NCI-H1048 (cell line): Measurements from ENCODE around the gene GJB4.

Source experiments
- DNase-seq: peaks from one replicate; lab custom pipeline; 2025; lab: John Stamatoyannopoulos, UW

Gene GJB4

DNA sequence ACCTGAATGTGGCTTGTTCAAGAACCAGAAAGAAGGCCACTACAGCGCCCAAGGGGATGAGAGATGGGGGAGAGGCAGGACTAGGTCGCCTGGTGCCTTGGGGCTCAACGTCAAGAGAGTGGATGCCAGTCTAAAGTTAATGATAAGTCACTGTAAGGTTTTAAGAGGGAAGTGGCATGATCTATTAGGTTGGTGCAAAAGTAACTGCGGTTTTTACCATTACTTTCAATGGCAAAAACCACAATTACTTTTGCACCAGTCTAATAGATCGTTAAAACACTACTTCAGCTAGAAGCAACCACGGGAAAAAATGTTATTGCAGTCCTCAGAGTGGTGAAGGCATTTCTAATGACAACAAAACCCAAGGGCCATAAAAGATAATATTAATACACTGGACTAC is 18.8 kb downstream of the GJB4 start:
- no peak for DNase-seq

DNA sequence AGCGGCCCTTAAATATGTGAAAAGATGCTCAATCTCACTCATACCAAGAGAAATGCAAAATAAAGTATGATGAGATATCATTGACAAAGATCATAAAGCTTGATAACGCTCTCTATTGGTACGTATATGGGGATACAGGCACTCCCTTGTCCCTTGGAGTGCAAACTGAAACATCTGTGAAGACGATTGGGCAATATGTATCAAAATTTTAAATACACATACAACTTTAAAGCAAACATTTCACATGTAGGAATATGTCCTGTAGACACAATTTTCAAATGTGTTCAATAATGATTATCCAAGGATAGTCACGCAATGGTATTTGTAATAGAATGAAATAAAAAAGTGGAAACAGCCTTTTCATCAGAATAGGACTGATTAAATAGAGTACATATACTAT is 19.5 kb downstream of the GJB4 start:
- no peak for DNase-seq

DNA sequence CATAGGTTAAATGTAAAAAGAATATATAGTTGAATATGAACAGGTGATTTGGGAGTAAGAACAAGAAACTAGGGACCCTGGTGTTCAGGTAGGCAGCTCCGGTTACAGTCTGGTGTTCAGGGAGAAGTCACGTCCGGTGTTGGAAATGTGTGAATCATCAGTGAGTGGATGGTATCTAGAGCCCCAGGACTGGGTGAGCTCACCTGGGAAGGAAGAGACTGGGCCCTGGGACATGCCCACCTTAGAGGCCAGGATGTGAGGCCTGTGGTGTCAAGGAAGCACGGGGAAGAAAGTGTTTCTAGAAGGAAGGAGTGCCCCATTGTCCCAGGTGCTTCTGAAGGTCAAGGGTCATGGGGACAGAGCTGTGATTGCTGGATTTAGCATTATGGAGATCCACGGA is 20.0 kb downstream of the GJB4 start:
- no peak for DNase-seq

DNA sequence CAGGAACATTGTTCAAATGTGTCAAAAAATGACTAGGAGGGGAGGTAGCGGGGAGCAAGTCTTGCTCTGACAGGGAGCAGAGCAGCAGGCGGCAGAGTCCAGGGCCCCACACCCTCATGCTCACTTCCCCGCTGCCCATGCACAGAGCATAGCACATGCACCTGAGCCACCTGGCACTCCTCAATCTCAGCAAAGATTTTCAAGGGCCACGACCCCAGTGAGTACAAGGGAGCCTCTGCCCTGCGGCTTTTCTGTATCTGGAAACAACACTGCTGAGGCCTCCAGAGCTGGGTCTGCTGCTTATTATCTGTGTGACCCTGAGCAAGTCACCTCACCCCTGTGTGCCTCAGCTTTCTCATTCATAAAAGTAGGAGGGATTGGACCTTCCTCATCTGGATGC is 20.4 kb downstream of the GJB4 start:
- DNase-seq, result no peak

DNA sequence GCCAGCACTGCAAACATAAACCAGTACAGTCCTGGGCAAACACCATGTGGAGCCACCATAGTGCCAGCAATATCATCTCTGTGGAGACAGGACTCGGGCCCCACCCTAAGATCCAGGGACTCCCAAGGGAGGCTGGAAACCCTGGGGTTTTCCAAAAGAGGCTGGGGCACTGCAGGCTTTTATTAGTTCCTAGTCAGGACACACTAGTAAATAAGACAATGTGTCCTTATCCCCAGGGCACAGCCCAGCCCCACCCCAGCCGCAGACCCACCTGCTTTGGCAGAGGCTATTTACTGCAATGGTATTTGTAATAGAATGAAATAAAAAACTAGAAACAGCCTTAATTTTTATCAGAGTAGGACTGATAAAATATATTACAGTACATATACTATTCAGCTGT is 21.0 kb downstream of the GJB4 start:
- DNase-seq, result no peak

DNA sequence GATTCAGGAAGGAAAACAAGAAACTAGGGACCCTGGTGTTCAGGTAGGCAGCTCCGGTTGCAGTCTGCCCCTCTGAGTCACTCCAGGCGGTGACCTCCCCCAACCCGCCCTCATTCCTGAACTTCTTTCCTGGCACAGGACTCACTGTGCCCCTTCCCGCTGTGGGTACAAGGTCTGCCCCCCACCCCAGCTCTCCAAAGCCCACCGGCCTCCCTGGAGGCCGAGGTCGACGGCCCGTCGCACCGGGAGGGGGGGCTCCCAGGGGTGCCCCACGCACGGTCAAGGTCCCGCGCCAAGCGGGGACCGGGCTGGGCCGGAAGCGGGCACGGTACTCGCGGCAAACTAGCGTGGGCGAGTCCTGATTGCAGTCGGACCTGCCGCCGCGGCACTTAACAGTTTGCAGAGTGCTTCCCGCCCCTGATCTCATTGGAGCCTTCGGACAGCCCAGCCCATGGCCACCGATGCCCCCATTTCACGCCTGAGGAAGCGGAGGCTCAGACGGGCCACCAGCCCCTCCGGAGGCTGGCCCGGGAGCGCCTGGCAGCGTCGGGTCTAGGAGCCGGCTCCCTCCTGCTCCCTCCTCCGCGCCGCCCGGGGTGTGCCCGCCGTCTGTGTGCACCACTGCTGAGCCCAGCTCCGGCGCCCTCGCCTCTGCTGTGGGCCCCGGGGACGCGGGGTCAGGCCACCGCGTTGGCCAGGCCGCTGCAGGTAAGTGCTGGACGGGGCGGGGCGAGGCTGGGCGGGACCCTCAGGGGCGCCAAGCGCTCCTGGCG is 21.7 kb downstream of the GJB4 start, which contains the start of gene GJB3:
Gene GJB3 (plus strand): TSS at position 144 of the 773 bp plus-strand sequence. CDS start 3,549 bp downstream, outside the sequence.
- no peak for DNase-seq

DNA sequence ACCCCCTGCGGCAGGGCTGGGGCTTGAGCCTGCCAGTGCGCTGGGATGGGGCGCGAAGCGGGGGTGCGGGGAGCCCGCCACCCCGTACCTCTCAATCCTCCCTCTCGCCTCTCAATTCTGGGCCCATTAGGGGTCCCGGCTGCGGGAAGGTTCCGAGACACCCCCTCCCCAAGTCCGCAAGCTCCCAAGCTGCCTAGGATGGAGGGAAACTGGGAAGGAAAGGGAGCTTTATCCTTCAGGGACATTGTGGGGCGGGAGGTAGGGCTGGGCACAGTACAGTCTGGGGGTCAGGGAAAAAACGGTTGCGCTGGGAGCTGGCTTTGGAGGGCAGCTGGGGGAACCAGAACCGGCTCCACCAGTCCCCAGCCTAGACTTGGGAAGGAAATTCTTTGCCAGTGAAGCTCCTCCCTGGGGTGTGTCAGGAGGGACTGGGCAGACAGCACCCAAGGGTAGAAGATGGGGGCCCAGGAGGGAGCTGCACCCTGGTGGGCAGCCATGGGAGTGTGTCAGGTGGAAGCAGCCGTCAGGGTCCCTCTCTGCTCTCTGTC is 22.4 kb downstream of the GJB4 start:
- DNase-seq, result no peak

DNA sequence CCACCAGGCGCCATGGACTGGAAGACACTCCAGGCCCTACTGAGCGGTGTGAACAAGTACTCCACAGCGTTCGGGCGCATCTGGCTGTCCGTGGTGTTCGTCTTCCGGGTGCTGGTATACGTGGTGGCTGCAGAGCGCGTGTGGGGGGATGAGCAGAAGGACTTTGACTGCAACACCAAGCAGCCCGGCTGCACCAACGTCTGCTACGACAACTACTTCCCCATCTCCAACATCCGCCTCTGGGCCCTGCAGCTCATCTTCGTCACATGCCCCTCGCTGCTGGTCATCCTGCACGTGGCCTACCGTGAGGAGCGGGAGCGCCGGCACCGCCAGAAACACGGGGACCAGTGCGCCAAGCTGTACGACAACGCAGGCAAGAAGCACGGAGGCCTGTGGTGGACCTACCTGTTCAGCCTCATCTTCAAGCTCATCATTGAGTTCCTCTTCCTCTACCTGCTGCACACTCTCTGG is 25.2 kb downstream of the GJB4 start:
- no peak for DNase-seq

DNA sequence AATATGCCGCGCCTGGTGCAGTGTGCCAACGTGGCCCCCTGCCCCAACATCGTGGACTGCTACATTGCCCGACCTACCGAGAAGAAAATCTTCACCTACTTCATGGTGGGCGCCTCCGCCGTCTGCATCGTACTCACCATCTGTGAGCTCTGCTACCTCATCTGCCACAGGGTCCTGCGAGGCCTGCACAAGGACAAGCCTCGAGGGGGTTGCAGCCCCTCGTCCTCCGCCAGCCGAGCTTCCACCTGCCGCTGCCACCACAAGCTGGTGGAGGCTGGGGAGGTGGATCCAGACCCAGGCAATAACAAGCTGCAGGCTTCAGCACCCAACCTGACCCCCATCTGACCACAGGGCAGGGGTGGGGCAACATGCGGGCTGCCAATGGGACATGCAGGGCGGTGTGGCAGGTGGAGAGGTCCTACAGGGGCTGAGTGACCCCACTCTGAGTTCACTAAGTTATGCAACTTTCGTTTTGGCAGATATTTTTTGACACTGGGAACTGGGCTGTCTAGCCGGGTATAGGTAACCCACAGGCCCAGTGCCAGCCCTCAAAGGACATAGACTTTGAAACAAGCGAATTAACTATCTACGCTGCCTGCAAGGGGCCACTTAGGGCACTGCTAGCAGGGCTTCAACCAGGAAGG is 25.8 kb downstream of the GJB4 start:
- no peak for DNase-seq

DNA sequence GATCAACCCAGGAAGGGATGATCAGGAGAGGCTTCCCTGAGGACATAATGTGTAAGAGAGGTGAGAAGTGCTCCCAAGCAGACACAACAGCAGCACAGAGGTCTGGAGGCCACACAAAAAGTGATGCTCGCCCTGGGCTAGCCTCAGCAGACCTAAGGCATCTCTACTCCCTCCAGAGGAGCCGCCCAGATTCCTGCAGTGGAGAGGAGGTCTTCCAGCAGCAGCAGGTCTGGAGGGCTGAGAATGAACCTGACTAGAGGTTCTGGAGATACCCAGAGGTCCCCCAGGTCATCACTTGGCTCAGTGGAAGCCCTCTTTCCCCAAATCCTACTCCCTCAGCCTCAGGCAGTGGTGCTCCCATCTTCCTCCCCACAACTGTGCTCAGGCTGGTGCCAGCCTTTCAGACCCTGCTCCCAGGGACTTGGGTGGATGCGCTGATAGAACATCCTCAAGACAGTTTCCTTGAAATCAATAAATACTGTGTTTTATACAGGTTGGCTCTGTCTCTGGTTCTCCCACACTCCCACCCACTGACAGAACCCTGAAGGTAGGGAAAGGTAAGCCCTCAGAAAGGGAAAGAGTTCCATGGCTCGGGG is 26.4 kb downstream of the GJB4 start:
- no peak for DNase-seq

DNA sequence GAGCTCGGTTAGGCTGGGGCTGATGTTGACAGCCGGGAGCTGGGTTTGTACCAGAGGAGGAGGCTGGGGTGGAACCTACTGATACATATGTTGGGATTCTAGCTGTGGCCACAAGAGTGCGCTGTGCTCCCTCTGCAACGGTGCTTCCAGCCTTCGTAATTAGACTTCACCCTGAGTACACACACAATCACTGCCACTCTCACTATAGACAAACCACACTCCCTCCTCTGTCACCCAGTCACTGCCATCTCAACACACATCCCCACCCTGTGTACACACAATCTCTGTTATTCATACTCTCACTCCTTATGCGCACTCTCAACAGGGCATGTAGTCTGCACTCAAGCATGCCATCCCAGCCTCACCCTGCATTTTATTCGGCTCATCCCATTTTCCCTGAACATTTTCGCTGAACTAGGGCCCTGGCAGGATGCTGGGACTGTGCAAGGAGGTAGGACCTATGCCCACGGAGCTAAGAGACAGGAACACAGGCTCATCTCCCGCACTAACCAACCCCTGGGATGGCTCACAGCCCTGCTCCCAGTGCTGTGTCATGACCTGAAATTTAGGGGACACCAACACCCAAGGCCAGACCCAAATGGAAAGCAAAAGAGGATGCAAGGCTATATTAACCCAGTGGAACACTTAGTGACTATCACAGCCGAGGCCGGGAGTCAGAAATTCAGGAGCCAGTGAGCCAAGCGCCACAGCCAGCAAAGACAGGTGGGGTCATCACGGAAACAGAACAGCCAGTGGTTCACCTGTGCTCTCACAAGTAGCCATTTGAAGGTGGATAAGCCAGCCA is 27.2 kb downstream of the GJB4 start:
- DNase-seq, result no peak

DNA sequence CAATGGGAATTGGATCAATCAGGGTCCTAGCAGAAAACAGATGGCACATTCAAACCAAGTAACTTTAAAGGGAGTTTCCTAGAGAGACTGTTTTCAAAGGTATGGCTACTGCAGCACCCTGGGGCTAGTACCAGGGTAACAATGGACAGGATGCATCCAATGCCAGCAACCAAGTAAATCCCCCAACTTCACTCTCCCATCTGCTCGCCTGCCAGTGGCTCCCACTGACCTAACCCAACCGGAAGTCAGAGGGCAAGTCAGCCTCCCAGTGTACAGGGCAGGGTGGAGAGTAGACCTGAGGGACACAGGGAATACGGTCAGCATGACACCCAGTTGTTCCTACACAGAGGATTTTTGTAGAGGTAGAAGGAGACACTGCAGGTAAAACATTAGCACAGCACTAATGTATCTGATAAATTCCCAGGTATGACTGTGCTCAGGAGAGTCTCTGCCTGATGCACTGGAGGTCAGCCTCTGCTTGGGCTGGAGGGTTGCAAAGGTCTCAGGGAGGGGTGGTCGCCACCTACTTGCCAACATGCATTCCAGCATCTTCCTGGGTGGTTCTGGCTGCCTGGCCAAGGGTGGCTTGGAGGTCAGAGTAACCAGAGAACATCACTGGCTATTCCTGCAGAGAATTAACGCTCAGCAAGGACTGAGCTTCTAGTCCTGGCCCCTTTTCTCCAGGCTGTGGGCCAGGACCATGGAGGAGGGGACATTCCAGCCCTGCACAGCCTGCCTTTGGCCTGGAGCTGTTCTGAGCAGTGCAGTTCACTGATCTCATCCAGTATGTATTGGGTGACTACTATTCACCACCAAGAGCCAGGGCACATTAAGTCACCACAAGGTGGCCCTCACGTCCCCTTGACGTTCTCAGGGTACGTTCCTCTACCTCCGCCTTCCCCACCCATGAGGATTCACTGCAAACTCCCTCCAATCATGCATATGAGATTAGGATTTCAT is 28.2 kb downstream of the GJB4 start:
- DNase-seq, result no peak

DNA sequence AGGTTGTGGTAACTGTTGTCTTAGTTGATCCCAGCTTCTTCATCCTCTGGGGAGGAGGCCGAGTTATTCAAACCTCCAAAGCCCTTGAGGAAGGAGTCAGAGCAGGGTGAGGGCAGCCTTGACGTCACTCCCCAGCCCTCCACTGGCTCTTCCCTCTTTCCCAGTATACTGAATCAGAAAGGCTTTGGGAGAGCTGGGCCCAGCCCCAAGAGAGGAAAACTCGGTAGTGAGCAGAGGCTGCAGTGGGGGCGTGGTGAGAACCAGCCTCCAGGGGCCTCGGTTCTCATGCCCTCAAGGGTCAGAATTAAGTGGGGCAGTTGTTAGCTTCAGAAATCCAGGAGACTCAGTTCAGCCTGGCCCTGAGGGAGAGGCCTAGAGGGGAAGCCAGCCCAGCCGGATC is 31.4 kb downstream of the GJB4 start:
- DNase-seq, result no peak

DNA sequence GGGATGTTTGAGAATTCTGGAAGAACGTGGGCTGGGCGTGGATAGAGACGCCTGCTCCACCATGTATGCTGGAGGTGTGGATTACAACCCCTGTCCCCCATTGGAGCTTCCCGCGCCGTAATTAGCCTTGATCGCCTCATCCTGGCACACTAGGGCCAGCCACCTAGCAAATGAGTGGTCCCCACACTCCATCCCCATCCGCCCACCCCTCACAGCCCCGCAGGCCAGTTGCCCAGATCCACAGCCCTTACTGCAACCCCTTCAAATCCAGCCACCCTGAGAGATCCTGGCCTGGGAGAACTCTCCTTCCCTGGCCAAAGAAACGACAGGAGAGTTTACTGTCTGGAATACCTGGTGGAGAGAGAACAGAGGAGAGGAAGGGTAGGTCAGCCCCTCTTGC is 32.9 kb downstream of the GJB4 start:
- DNase-seq, result no peak

DNA sequence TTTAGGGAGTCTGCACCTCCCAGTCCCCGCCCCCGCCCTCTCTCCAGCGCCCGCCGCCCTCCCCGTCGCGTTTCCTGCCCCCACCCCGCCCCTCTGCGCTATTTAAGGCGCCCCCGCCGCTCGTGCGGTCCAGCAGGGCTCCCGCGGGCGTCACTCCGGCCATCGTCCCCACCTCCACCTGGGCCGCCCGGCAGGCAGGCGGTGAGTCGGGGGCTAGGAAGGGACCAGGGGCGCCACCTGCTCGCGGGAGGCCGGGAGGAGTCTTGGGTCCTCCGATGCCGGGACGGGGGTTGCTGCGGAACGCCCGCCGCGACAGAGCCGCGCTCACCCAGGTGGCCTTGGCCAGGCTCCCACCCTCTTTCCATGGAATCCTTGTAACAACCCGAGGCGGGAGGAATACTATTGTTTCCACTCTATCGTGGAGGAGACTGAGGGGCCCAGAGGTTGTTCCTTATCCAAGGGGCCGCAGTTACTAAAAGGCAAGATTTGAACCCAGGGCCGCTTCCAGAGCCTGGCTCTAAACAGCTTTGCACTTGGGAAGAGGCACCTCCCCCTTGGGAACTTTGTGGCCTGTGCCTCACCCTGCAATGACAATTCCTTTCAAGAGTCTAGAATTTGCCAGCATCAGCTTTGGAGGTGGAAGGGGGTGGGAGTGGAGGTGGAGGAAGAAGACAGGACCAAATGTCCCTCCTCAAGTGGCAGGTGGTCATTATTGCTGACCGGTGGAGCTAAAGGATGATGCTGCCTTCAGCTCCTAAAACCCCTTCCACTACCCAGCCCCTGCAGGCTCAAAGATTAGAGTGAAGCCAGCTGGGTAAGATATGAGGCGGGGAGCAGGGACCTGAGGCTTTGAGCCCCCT is 33.6 kb downstream of the GJB4 start, which contains the start of gene GJA4:
Gene GJA4 (plus strand): TSS at position 132 of the 860 bp plus-strand sequence. CDS start 1,215 bp downstream, outside the sequence.
- no peak for DNase-seq

DNA sequence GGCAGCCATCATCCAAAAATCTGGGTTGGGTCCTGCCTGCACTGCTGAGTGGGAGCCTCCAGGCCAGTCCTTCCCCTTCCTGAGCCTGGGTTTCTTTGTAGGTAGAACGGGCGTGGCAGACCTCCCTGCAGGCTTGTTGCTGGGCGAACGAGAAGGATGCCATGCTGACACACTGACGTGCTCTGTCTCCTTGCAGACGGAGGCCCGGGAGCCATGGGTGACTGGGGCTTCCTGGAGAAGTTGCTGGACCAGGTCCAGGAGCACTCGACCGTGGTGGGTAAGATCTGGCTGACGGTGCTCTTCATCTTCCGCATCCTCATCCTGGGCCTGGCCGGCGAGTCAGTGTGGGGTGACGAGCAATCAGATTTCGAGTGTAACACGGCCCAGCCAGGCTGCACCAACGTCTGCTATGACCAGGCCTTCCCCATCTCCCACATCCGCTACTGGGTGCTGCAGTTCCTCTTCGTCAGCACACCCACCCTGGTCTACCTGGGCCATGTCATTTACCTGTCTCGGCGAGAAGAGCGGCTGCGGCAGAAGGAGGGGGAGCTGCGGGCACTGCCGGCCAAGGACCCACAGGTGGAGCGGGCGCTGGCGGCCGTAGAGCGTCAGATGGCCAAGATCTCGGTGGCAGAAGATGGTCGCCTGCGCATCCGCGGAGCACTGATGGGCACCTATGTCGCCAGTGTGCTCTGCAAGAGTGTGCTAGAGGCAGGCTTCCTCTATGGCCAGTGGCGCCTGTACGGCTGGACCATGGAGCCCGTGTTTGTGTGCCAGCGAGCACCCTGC is 34.7 kb downstream of the GJB4 start:
- no peak for DNase-seq

DNA sequence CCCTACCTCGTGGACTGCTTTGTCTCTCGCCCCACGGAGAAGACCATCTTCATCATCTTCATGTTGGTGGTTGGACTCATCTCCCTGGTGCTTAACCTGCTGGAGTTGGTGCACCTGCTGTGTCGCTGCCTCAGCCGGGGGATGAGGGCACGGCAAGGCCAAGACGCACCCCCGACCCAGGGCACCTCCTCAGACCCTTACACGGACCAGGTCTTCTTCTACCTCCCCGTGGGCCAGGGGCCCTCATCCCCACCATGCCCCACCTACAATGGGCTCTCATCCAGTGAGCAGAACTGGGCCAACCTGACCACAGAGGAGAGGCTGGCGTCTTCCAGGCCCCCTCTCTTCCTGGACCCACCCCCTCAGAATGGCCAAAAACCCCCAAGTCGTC is 35.2 kb downstream of the GJB4 start:
- DNase-seq, result no peak

DNA sequence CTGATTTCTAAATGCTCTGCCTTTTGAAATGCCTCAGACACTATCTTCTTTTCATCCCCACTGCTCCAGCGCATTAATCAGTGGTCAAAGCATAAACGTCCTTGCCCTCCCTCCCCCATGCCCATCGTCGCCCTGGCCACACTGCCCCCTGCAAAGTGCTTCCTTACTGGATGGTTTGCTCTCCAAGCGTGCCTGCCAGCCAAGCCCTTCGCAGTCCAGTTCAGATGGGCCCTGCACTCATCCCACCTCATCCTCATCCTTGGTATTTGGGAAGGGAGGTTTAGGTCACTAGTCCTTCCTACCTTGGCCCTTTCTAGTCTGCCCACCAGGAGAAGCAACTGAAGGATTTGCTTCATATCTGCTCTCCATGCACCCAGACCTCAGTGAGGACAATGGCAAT is 36.4 kb downstream of the GJB4 start:
- no peak for DNase-seq

DNA sequence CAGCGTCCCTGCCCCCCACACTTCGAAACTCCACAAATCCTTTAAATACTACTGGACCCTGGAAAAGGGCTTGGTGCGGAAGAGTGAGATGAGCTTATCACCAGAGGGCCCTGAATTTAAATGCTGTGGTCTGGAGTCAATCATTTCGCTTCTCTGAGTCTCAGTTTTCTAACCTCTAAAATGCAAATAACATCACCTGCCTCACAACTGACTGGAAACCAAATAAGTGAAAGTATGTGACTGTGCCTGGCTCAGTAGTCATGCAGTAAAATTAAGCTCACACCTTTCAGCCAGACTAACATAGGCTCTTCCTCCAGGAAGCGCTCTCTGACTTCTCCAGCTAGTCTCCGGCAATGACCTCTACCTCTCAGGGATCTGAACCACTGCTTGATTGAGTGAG is 37.5 kb downstream of the GJB4 start:
- DNase-seq, result no peak
